NCI-H446 (cell line): ENCODE measurements around the gene ITPRID1.
"Not testable (repeated sequence)": the region's sequence is repeated elsewhere in the genome, so short reads cannot be mapped to it uniquely, and the experiment has no call there.

Experiments used
- DNase-seq, 2 experiments: peaks; one replicate each; lab custom pipeline; 2025; lab: John Stamatoyannopoulos, UW

ITPRID1 gene

DNA sequence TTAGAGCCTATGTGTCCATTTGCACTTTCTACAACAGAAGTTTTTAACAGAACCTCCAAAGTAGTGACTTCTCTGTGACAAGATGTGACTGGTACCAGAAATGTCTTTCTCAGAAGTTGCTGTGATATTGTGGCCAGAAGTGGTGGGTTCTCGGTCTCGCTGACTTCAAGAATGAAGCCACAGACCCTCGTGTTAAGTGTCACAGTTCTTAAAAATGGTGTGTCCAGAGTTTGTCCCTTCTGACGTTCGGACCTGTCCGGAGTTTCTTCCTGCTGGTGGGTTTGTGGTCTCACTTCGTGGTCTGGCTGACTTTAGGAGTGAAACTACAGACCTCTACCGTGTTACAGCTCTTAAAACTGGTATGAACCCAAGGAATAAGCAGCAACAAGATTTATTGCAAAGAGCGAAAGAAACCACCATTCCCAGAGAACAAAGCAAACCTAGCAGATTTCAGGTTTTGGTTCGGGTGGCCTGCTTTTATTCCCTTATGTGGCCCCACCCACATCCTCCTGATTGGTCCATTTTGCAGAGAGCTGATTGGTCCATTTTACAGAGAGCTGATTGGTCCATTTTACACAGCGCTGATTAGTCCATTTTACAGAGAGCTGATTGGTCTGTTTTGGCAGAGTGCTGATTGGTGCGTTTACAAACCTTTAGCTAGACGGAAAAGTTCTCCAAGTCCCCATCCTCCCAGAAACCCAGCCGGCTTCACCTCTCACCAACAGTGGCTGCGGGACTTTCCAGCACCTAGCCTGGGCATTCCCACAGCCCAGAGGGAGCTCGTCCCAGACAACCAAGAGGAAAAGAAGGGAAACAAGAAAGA is 3.0 kb downstream of the ITPRID1 start:
- no peak for DNase-seq

DNA sequence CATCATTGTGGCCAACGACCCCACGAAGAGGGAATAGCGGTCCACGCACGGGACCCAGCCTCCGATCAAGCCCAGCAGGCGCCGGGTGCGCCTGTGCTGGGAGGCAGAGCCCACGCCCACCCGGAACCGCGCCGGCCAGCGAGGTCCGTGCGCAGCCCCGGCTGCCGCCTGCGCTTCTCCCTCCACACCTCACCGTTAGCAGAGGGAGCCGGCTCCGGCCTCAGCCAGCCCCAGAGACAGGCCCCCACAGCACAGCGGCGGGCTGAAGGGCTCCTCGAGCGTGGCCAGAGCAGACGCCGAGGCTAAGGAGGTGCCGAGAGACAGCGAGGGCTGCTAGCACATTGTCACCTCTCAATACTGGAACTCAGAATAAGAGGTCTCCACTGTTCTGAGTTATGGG is 3.6 kb downstream of the ITPRID1 start:
- DNase-seq, result no peak

DNA sequence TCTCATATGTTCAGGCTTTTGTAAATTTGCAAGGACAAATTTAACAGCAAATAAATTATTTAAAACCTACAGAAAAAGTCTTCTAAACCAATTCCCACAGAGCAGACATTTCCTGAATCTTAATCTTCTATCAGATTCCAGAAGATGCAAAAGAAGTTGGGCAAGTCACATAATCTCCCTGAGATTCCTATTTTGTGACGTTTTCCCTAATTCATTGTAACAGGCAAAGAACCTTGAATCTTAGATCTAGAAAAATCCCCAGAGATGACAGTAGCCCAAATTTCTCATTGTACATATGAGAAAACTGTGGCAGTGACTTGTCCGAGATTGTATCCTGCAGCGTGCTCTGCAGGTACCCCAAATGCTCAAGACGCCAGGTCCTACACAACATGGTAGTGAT is 4.9 kb downstream of the ITPRID1 start:
- DNase-seq, result no peak

DNA sequence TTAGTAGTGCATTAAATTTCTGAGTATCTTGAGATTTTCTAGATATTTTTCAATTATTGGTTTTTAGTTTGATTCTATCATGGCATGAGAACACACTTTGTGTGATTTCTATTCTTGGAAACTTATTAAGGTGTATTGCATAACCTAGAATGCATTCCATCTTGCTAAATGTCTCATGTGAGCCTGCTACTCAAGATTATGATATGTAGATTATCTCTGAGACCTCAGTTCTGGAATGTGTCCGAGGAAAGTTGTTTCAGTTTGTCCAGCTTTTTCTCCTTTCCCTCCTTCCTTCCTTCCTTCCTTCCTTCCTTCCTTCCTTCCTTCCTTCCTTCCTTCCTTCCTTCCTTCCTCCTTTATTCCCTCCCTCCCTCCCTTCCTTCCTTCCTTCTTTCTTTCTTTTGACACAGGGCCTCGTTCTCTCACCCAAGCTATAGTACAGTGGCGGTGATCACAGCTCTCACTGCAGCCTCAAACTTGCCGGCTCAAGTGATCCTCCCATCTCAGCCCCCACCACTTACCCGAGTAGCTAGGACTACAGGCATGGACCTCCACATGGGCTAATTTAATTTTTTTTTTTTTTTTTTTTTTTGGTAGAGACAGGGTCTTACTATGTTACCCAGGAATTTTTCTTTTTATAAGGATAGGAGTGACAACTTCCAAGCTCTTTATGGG is 7.6 kb downstream of the ITPRID1 start:
- no peak for DNase-seq

DNA sequence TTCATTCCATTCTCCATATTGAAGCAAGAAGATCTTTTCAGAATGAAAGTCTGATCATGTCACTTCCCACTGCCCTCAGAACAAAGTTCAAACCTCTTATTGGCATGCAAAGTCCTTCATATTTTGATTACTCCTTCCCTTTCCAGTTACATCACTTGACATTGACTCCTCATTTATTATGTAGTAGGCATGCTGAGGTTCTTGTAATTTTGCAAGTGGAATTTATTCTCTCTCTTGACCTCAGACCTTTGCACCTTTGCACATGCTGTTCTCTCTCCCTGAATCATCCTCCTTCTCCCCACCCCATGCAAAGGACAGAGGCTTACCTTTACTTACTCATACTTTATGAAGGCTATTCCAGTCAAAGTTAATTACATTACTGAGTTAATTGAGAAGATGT is 13.0 kb downstream of the ITPRID1 start:
- DNase-seq, result no peak

DNA sequence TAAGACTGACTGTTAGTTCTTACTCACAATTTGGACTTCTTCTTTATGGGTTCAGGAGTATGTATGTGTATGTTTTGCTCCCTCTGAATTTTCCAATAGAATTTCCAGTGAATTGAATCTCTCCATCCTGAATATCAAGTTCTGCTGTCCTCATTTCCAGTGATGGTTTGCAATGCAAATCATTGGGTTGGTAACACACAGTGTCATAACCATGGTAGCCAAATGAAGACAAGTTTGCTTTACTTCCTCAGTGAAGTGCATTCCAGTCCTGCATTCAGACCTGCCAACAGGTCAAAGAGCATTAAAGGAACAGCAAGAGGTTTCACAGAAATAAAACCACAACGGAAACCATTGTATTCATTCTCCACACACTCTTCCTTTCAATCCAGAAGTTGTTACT is 15.2 kb downstream of the ITPRID1 start:
- DNase-seq, result no peak

DNA sequence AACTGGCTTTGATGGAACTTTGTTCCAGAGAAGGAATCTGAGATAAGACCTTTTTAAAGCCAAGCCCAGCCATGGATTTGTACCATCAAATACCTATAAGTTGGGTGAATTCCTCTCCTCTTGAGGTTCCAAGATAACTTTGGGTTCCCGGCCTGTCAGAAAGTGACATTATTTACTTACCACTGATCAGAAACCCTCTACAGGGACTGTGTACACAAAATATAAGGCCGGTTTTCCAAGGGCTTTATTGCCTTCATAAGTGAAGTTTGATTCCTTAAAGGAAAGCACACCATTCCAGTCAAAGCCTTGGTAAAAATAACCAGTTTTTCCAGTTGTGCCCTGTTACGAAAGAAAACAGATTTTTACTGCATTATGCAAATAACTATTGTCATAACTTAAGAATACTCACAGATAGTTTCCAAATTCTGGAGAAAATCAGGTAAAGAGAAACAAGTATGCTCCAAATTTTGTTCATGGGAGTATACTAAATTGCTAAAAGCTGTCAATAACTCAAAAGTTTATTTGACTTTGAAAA is 26.8 kb downstream of the ITPRID1 start:
- not testable (repeated sequence) for DNase-seq

DNA sequence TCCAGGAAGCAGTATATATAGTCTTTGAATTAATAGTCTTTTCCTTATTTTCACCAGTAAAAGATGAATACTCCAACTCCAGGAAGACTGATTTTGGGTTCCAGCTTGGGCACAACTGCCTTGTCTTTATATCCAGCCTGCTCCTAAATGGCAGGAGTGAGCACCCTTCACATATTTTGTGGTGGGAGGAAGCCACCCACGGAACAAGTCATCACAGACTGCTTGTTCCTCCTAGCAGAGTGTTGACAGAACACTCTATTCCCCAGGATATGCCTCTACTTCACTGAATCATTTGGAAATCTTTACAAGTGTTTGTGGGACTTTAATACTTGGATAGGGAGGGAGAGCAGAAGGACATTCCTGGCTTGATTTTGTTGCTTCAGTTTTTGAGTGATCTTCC is 31.7 kb downstream of the ITPRID1 start:
- no peak for DNase-seq

DNA sequence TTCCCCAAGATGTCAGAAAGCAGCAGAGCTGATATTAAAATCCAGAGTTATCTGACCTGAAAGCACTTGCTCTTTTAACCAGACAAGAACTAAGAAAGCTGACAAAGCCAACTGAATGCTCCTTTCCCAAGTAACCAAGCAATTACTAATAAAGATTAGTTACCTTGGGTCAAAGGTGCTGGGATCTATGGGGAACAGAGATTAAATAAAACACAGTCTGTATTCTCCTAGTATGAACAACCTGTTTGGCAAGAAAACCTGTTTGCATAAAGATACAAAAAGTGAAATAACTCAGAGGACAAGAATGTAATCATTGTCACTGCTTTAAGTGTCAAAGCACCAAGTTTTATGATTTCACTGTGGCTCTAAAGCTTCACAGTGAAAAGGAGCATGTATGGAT is 35.7 kb downstream of the ITPRID1 start:
- no peak for DNase-seq

DNA sequence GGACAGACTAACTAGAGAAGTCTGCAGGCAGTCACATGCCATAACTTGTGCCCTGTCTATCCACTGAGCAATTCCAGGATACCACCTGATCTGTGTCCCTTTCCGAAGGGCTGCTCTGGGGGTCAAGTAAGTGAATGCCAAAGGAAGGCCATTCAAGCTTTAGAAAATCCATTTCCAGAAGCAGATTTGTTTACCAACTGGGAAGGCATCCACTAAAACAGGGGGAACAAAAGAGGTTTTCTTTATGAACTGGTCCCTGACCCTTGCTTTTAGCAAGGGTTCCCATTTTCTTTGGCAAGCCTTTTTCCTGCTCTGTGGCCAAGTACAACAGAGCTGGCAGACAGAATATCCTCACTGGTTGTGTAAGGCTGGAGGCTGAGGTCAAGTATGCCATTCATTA is 36.5 kb downstream of the ITPRID1 start:
- peak in 1 of 2 experiments; percentile 13 for DNase-seq

DNA sequence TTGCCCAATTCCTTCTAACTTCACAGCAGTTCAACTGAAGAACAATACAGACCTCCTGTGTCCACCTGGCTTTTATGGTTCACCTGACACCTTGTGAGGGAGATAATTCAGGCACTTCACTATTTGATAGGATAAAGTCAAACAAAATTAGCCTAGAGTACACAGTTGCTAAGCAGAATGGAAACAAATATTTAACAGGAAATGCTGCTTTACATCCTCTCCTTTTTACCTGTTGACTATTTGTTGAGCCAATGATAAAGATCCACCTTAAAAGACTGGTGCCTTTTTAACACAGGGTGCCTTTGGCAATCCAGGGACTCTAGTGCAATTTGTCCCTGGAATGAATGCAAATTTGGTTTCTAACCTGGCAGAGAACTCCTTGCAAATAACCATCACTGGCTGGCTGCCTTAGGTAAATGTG is 39.8 kb downstream of the ITPRID1 start:
- DNase-seq, result no peak

DNA sequence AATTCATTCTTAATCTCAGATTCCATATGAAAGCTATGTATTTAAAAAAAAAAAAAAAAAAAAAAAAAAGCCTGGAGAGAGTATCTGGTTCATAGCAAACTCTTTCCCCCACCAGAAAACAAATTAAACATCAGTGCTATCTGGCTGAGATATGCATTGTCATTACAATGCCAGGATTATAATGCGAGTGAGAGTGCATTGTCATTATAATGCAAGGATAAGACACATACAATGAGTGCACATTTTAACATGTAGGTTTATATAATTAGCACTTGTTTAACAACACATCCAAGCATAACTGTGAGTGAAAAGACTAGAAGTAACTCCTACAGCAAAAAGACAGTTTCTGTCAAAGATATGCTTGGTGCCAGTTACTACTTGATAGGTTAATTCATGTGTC is 48.1 kb downstream of the ITPRID1 start:
- DNase-seq, result no peak

DNA sequence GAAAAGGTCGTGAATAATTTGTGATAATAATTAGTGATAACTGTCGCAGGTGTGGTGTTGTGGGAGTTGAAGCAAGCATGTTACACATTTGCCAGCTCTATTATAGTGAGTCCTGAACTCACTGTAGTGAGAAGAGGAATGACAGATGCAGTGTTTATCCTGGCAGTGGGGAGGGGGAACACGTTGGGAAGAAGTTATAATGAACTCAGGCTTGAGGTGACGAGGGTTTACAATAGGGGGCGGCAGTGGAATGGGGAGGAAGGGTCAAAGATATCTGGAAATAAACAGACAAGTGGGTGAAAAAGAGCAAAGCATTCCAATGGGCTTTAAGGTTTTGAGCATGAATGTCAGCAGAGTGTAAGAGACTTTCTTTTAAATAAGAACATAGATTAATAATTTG is 49.6 kb downstream of the ITPRID1 start:
- DNase-seq, result no peak

DNA sequence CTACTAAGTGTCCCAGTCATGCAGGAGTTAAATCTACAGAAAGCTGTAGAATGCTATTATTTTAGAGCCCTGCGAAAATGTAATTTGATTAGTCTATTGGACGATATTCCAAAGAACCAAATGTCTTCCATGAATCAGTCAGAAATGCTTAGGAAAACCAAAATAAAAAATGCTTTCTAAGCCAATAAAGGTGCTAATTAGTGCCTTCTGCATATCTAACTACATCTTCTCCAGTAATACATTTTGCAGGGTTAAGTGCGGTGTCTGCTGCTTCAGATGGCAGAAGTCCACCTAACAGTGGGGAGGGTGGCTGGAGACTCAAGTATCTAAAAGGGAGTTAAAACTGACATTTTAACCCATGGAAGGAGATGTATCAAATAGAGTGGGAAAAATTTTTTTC is 50.1 kb downstream of the ITPRID1 start:
- DNase-seq, result peak in 1 of 2 experiments; percentile 7

DNA sequence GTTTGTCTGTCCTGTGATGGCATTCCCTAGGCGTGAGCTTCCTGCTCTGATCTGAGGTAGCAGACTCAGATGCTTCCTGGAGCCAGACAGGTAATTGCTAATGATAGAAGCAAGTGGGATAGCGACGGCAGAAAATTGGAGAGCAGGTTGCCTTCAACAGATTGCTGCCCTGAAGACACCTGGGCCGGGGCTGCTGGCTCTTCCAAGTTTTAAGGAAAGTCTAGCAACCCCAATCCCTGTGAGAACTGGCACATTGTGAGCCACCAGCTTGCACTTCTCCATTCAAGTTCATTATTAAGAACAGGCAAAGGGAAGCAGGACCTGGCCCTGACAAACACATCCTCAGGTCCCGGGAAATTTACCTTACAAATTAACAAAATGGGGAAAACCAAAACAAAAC is 50.8 kb downstream of the ITPRID1 start:
- DNase-seq, result no peak

DNA sequence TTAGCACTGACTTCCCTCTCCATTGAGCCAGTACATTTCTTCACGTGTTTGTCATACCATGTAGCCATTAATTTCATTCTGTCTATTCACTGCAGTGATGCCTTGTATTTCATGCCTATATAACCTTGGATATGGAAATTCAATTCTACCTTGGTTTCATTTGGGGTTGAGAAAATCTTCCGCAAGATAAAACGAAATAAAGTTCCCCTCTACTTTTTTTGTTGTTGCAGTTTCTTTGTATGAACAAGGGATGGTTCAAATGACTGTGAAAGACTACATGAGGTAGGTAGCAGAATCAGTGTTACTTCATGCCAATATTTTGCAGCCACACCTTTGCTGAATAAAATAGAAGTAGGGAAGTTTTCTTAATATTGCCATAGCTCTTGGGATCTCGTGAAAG is 55.6 kb downstream of the ITPRID1 start:
- DNase-seq, result no peak

DNA sequence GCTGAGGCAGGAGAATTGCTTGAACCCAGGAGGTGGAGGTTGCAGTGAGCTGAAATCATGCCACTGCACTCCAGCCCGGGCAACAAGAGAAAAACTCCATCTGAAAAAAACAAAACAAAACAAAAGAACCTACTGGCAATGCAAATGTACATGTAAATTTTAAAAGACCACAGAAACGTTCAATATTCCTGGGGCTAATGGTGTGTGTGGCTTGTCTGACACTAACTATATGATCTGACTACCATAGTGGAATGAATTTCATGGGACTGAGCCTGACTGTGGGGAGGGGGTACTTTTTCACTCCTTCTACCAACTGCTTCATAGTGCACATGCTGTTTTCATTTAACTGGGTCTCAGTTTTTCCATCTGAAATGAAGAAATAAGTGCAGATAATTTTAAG is 69.6 kb downstream of the ITPRID1 start:
- DNase-seq, result no peak

DNA sequence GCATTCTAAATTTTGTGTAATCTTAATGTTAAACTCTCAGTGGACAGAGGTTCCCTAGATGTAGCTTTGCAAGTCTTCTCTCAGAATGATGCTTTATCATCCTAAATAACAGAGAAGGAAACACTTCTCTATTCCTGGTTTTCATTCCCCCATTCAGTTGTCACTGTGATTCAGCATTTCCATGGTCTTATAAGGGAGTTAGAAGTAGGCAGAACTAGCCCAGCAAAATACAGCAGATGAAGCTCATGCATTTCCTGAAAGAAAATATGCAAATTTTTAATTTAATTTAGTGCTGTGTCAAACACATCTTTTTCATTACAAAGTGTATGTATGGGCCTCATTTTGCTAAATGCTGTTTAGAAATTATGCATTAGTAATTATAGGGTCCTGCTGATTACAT is 70.1 kb downstream of the ITPRID1 start:
- DNase-seq, result no peak

DNA sequence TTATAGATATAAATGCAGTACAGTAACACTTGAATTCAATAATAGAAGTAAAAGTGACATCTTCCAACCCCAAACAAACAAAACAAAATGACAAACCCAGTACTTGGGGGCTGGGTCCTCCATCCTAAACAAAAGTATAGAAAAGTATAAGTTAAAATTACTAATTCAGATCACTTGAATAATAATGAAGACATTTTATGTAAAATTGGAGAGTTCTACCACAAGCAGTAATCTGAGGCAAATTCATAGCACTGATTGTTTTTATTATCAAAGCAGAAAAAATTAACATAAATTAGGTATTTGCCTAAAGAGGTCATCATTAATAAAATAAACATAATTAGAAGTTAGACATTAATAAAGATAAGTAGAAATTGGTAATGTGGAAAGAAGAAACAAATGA is 81.5 kb downstream of the ITPRID1 start:
- no peak for DNase-seq

DNA sequence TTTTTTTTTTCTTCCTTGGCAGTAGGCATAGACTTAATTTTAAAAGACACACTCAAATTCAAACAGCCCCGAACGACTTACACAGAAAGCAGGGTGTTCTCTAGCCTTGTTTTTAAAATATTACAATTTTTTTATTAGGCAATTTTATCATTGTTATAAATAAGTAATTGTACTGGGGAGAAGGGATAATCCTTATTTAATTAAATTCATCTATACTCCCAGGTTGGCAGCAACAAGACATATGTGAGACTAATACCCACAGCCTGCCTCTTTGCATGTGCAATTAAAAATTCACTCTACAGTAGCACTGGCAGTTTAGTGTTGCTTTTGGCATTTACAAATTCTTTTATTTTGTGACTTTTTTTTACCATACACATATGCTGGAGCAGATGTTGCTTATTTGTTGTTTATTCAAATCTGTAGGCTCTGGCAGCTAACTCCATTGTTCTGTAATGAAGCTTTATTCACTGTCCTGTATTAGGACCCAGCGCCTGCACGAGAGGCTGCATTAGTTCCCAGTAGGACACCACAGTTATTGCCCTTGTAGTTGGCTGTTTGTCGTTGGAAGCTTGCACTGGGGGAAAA is 88.2 kb downstream of the ITPRID1 start:
- DNase-seq, result peak; percentile 66 to 83

DNA sequence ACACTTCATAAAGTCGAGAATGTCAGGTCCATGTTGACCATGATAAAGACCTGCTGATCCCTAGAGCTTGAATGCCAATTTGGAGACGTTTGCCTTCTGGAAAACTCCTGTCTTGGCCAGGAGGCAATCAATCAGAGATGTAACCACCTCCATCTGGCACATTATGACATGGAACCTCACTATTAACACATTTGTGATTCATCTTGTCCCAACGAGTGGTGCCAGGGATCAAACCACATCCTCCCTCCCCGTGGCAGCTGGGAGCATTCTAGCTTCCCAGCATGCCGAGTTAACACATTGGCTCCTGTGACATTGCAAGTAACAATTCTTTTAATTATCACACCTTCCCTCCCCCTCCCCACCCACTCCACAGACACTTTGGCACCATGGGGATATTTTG is 89.2 kb downstream of the ITPRID1 start:
- peak; percentile 88 to 93 for DNase-seq

DNA sequence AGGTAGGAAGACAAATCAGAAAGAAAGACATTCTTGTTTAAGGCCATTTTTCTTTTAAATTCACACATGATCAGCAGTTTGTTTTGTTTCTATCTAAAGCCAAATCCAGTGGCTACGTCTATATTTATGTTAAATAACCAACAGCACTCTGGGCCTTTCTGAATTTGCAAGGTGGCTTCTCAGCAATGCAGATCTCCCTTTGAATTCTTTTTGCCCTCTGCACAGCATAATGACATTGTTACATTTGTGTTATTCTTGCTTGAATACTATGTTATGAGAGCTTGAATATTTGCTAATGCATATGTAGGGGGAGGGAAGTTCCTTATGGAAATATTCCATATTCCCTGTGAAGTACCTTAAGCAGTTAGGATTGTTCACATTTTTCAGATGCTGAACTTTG is 99.7 kb downstream of the ITPRID1 start:
- DNase-seq, result no peak

DNA sequence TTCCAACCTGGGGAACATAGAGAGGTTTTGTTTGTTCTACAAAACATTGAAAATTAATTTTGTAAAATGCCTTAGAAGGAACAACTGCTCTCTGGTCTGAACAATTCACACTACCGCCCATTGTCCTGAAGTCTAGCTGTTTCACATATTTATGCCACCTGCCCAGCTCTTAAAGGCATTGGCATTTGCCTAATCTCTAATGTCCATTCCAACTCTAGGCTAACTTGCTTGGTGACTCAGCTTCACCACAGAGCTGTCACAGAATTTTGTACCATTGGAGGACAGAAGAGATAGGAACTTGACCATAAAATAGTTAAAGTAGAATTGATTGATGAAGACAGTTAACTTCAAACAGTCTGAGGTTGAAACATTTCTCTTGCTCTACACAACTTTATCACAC is 119.6 kb downstream of the ITPRID1 start:
- no peak for DNase-seq
